Measurements from ENCODE around the gene SH3PXD2B. TPM values are rescaled to one million over a fixed set of nuclear protein-coding genes. Genes with fewer than 3 reads are reported as not detected.

The SH3PXD2B gene
- total and polyA plus RNA-seq, 2 of the 4 experiments (the other 2 are of a cell fraction): 8.2 to 14.4 TPM

- Histone ChIP-seq H3K56ac (ENCODE audit: extremely low read depth, insufficient read depth, low read length) (no peak overlapping the region), H3K4me3 (ENCODE audit: insufficient read depth, low read depth, low read length) (no peak overlapping the region), H3K27ac (ENCODE audit: insufficient read depth, low read length) (no peak overlapping the region), H2AK5ac (ENCODE audit: low read depth, low read length) (no peak overlapping the region), H3K9me3 (ENCODE audit: control insufficient read depth, insufficient read depth, low read length) (peaks cover 2% of the 10 kb centered on the region; the same call in 1 of the 2 replicates), H3K18ac (ENCODE audit: low read depth, low read length) (no peak overlapping the region), H4K20me1 (ENCODE audit: insufficient read depth, low read length) (no peaks in the 10 kb centered on the region), H3K14ac (replicated peaks; ENCODE audit: low read depth, low read length) (no peak overlapping the region), H4K8ac (ENCODE audit: low read depth in 2 of 2, low read length in 2 of 2) (no peak overlapping the region), H4K5ac (ENCODE audit: low read depth, low read length) (no peak overlapping the region), H2AK9ac (replicated peaks; ENCODE audit: low read depth, low read length, poor library complexity) (no peak overlapping the region), H2BK15ac (ENCODE audit: low read depth, low read length) (no peak overlapping the region), H2BK120ac (ENCODE audit: low read depth, low read length) (no peak overlapping the region), H2BK5ac (ENCODE audit: low read depth, low read length, poor library complexity, severe bottlenecking) (no peak overlapping the region), H3K36me3 (ENCODE audit: control insufficient read depth, insufficient read depth, low read length) (no peaks in the 10 kb centered on the region), H2BK20ac (ENCODE audit: low read depth, low read length) (no peak overlapping the region), H2AFZ (replicated peaks; ENCODE audit: low read length, poor library complexity) (no peak overlapping the region), H3K4me1 (ENCODE audit: control insufficient read depth, insufficient read depth, low read length) (peaks cover 2% of the 10 kb centered on the region; the same call in 1 of the 2 replicates), H3K9me1 (ENCODE audit: insufficient read depth, low read length) (peaks cover under 1% of the 10 kb centered on the region; the same call in 1 of the 2 replicates), H3K23ac (ENCODE audit: low read depth, low read length) (no peak overlapping the region), H3K79me1 (ENCODE audit: low read depth in 1 of 2, low read length in 2 of 2) (no peaks in the 10 kb centered on the region), H3K4me2 (ENCODE audit: low read depth, low read length) (no peak overlapping the region), H3K4ac (ENCODE audit: low read depth, low read length) (no peak overlapping the region), H3K27me3 (ENCODE audit: control insufficient read depth, insufficient read depth, low read length) (no peaks in the 10 kb centered on the region), H3K9ac (ENCODE audit: low read depth, low read length) (no peak overlapping the region), H4K91ac (ENCODE audit: insufficient read depth, low read depth, low read length) (no peak overlapping the region)
- DNase-seq (no peak), ATAC-seq (ENCODE audit: low read depth) (no peak)
- WGBS, 2 experiments (ENCODE audit: extremely low coverage in 2 of 2, insufficient read length in 1 of 2): 67% methylated on average over 1 of the region's 5 CpGs; no CpG with 5 or more reads in 1 of the 2 experiments
- ChIA-PET CTCF (interaction anchor here (0.6 to 1.0 kb wide), 2 partner anchors 68 to 141 kb away, joined by 3 to 7 read pairs; no protein-coding TSS in a partner anchor), POLR2A (ENCODE audit: unreplicated experiment) (no interaction called here)
- BruUV-seq (replicated peaks): no TSS peak
- TF ChIP-seq MAZ (IDR thresholded peaks at IDR 0.05; ENCODE audit: borderline replicate concordance, low read depth, low read length) (no peak), FOS (IDR thresholded peaks at IDR 0.05; ENCODE audit: low read depth, low read length) (no peak), MAFK (IDR thresholded peaks at IDR 0.05; ENCODE audit: low read depth, low read length) (no peak), CEBPB (IDR thresholded peaks at IDR 0.05; ENCODE audit: low read depth, low read length) (no peak), POLR2A (IDR thresholded peaks at IDR 0.05; ENCODE audit: low read depth, low read length) (no peak), RFX5 (IDR thresholded peaks at IDR 0.05; ENCODE audit: low read depth, low read length) (no peak), NFE2L2 (IDR thresholded peaks at IDR 0.05; ENCODE audit: low read depth, low read length) (no peak), USF2 (IDR thresholded peaks at IDR 0.05; ENCODE audit: low read depth, low read length) (no peak), MXI1 (IDR thresholded peaks at IDR 0.05; ENCODE audit: borderline replicate concordance, low read depth, low read length) (no peak), RCOR1 (IDR thresholded peaks at IDR 0.05; ENCODE audit: insufficient replicate concordance, low read length) (no peak), BHLHE40 (IDR thresholded peaks at IDR 0.05; ENCODE audit: low read depth, low read length) (no peak), ELK1 (IDR thresholded peaks at IDR 0.05; ENCODE audit: borderline replicate concordance, low read depth, low read length) (no peak), RAD21 (IDR thresholded peaks at IDR 0.05; ENCODE audit: low read length) (no peak), SMC3 (IDR thresholded peaks at IDR 0.05; ENCODE audit: low read depth, low read length) (no peak), CHD1 (IDR thresholded peaks at IDR 0.05; ENCODE audit: low read depth, low read length) (no peak)
- TF ChIP-seq, protein P1, sequence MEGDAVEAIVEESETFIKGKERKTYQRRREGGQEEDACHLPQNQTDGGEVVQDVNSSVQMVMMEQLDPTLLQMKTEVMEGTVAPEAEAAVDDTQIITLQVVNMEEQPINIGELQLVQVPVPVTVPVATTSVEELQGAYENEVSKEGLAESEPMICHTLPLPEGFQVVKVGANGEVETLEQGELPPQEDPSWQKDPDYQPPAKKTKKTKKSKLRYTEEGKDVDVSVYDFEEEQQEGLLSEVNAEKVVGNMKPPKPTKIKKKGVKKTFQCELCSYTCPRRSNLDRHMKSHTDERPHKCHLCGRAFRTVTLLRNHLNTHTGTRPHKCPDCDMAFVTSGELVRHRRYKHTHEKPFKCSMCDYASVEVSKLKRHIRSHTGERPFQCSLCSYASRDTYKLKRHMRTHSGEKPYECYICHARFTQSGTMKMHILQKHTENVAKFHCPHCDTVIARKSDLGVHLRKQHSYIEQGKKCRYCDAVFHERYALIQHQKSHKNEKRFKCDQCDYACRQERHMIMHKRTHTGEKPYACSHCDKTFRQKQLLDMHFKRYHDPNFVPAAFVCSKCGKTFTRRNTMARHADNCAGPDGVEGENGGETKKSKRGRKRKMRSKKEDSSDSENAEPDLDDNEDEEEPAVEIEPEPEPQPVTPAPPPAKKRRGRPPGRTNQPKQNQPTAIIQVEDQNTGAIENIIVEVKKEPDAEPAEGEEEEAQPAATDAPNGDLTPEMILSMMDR (conservative IDR thresholded peaks at IDR 0.05; ENCODE audit: low read depth, low read length): no peak
- in situ Hi-C loops (cut with MboI; ENCODE audit: low sequenced_read_pairs) (no loop called here), dilution Hi-C loops (cut with HindIII; ENCODE audit: low sequenced_read_pairs, unreplicated experiment) (no loop called here), intact Hi-C loops (cut with micrococcal nuclease) (loop anchor here (5.0 kb wide), 1 partner anchor 149 kb away; the partner anchor contains the start of gene SH3PXD2B)
These were observed 151.2 kb downstream of the SH3PXD2B start for GRCh38 chr5:172303162-172303561.

All from IMR-90 (cell line).